Ramos (cell line): ENCODE results near the gene CACNA1F.
"Not testable (repeated sequence)": the region's sequence is repeated elsewhere in the genome, so short reads cannot be mapped to it uniquely, and the experiment has no call there.

Experiments used
- in situ Hi-C: fragments of 300-500 bp; cut with MboI; formaldehyde crosslinking; loops from one replicate; pipeline ENCODE4 v1.14.3; 2022; ENCODE audit warnings: low sequenced_read_pairs; ENCODE audit not compliant: unreplicated experiment

The CACNA1F gene

DNA sequence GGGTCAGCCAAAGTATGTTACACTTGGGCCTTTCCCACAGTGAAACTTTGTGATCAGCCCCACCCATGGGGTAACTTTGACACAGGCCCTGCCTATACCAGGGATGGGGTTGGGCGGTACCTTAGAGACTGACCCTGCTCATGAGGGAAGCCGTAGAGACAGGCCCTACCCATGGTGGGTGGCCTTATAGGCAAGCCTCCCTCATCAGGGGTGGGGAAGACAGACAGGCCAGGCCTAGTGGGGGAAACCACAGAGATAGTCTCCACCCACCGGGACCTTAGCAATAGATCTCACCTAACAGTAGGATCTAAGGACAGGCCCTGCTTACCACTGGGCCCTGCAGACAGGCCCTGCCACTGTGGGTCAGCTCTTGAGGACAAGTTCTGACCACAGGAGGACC is 54.6 kb downstream of the CACNA1F start:
- in situ Hi-C loops, result no loop called here

DNA sequence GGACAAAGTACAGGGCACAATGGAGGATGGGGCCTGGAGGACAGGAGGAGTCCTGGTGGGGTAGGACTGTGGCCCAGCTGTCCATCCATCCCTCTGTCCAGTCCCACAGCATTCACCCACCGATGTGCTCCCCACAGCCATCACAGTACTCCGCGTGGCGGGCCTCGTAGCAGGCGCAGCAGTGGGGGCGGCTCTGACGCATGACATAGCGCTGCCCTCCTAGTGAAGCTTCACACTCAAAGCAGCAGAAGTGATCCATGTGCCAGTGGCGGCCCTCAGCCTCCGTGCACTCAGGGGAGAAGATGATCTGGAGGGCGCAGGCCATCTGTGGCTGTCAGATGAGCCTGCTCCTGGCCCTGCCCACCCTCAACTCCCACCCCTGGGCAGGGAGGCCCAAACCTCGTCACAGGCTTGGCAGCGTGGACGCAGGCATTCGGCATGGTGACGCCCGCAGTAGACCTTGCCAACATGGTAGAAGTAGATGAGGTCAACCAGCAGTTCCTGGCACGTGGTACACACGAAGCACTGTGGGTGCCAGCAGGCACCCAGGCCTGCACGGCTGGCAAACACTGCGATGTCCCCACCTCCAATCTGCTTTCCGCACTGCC is 55.2 kb downstream of the CACNA1F start:
- in situ Hi-C loops, result no loop called here

- in situ Hi-C loops, result no loop called here
Observed at GRCh38 chrX:49177338-49177833, 55.8 kb downstream of the CACNA1F start.

- in situ Hi-C loops, result no loop called here
Observed at GRCh38 chrX:49176421-49177326, 56.5 kb downstream of the CACNA1F start.

GRCh38 chrX:49175435-49176274 is 57.5 kb downstream of the CACNA1F start:
- in situ Hi-C loops, result no loop called here

GRCh38 chrX:49174723-49175122 is 58.4 kb downstream of the CACNA1F start:
- in situ Hi-C loops, result no loop called here

- in situ Hi-C loops, result not testable (repeated sequence)
Observed at GRCh38 chrX:49173544-49173943, 59.6 kb downstream of the CACNA1F start.

- in situ Hi-C loops, result no loop called here
Observed at GRCh38 chrX:49172280-49172780, 60.8 kb downstream of the CACNA1F start.

DNA sequence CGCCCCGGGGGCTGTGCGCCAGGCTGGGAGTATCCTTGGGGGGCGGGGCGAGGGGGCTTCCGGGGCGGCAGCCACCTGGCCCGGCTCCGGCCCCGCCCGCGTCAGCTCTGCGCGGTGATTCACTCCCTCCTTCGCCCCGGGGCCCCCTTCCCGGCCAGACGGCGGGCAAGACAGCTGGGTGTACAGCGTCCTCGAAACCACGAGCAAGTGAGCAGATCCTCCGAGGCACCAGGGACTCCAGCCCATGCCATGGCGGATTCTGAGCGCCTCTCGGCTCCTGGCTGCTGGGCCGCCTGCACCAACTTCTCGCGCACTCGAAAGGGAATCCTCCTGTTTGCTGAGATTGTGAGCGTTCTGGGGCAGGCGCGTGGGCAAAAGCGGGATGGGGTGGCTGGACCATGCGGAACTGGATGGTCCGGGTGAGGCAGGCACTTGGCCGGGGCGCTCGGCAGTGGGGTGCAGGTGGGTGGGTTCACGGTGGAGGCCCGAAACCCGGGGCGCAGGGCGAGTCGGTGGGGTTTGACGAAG is 61.3 kb downstream of the CACNA1F start, which contains the start of gene PLP2:
TSS of gene PLP2 (plus strand) at position 147 of the 528 bp plus-strand sequence. CDS start at position 250, 103 bp downstream.
- in situ Hi-C loops, result no loop called here

DNA sequence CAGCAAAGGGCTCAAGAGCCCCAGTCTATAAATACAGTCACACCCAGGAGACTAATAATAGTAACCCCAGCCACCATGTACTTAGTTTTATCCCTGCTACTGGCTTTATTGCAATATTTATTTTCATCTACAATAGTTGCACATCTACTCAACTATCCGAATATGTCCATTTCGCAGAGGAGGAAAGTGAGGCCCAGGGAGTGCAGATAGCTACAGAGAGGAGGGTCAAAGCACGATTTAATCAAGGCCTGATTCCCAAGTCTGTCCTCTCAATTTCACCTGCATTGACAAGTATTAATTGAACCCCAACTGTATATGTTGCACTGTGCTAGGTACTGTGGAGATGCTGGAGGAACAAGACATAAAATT is 65.4 kb downstream of the CACNA1F start:
- in situ Hi-C loops, result no loop called here

DNA sequence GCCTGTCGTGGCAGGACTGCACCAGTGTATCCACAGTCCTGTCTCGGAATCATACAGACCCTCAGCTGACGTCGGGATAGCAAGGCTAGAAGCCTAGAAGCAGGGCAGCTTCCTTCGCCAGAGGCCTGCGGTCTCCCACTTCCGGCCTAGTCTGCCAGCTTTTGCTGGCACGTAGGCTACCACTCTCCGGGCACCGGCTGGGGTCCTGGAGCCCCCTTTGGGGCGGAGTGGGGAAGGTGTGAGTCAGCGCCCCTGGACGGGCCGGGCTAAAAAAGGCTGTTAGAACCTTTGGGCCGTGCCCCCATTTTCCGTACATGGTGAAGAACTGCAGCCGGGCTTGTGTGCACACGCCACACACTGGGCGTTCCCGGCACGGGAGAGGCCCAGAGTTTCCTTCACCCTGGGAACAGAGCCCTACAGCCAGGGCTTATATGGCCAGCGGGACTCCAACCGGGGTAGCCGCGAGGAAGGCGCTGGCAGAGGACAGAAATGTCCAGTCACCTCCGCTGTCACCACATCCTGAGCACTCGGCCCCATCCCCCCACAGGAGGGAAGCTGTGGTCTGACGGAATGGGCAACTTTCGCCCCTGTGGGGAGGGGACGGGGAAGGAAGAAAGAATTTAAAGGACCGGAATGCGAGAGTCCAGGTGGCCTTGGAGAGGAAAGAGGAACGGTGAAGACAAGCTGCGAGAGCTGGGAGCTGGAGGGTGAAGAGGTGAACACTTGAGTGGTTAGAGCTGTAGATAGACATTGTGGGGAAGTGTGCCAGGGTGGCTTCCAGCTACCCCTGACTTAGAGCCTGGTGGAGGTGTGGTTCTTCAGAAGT is 66.0 kb downstream of the CACNA1F start:
- in situ Hi-C loops, result no loop called here

DNA sequence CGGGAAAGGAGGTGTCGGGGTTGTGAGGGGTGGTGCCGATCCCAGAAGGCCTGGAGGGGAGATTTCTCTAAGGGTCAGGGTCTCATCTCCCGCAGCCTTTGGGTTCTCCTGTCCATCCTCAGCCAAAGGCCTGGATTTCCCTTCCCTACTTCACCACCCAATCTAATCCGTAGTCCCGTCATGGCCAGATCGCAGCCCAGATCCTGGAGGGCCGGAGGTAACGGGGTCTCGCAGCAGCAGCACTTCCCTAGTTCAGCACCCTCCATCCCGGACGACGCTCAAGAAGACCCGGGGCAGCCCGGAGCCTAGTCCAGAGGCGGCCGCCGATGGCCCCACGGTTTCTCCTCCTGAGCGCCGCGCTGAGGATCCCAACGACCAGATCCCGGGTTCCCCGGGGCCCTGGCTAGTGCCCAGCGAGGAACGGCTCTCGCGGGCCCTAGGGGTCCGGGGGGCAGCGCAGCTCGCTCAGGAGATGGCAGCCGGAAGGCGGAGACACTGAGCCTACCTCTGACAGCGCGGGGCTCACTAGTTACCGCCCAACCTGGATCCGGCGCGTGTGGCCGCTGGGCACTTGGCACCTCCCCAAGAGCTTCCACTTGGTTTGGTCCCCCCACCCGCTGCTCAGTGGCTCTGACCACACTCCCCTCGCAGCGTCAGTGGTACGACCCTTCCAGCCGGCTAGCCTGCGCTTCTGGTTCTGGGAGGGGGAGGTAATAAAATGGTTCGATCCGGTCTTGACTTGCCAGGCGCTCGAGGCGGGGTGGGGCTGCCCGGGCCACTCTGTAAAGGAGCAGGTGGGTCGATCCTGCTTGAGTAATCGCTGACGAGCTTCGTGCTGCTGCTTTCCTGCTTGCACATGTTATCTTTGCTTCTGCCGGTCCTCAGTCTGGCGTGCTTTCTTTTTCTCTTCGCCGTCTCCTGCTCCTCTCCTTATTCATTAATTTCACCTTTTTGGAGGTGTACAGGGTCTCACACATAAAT is 66.9 kb downstream of the CACNA1F start:
- in situ Hi-C loops, result no loop called here

GRCh38 chrX:49164589-49165360 is 68.4 kb downstream of the CACNA1F start:
- in situ Hi-C loops, result no loop called here

GRCh38 chrX:49163555-49164419 is 69.4 kb downstream of the CACNA1F start:
- in situ Hi-C loops, result no loop called here

- in situ Hi-C loops, result no loop called here
Observed at GRCh38 chrX:49162620-49163019, 70.5 kb downstream of the CACNA1F start, which contains the start of gene MAGIX. MAGIX (plus strand) TSS chrX:49162758; CDS start chrX:49162890, 132 bp downstream.

DNA sequence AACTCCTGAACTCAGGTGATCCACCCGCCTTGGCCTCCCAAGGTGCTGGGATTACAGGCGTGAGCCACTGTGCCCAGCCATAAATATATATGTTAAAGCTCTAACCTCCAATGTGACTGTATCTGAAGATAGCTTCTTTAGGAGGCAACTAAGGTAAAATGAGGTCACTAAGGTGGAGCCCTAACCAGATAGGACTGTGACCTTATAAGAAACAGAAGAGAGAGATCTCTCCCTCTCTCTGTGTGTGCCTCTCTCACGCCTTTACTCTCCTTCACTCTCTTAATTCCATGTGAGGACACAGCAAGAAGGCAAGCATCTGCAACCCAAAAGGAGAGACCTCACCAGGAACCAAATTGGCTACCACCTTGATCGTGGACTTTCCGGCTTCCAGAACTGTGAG is 71.5 kb downstream of the CACNA1F start:
- in situ Hi-C loops, result no loop called here
